ENCODE measurements around the gene NPAS2.

The NPAS2 gene

GRCh38 chr2:100821911-100822265, 1.9 kb downstream of the NPAS2 start:
- DNase-seq (ENCODE audit: low spot score), result no peak

DNA sequence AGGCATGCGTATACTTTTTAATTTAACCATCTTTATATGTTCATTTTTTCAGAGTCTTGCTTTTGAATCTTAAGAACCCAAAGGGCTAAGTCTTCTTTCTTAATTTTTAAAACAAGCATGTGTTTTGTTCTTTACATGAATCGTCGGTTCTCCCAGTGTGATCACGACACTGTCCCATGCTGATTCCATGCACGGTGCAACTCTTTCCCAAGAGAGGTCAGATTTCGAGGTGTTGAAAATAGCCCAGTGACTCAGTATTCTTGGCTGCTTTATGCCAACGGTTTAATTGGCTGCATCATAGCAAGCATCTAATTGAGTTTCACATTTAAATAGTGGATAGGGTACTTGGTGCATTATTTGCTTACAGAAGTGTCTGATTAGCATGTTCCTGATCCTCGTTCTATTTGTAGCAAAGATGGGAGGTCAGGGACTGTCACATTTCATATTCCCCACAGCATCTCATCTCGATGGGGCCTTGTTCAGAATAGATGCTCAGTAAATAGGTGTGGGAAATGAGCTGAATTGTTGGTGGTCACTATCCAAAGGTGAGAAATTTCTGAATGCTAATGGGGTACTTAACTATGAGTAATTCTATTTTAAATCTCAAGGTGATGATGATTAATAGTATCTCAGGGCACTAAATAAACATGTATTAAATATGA, 2.8 kb downstream of the NPAS2 start:
- no peak for DNase-seq (ENCODE audit: low spot score)

DNA sequence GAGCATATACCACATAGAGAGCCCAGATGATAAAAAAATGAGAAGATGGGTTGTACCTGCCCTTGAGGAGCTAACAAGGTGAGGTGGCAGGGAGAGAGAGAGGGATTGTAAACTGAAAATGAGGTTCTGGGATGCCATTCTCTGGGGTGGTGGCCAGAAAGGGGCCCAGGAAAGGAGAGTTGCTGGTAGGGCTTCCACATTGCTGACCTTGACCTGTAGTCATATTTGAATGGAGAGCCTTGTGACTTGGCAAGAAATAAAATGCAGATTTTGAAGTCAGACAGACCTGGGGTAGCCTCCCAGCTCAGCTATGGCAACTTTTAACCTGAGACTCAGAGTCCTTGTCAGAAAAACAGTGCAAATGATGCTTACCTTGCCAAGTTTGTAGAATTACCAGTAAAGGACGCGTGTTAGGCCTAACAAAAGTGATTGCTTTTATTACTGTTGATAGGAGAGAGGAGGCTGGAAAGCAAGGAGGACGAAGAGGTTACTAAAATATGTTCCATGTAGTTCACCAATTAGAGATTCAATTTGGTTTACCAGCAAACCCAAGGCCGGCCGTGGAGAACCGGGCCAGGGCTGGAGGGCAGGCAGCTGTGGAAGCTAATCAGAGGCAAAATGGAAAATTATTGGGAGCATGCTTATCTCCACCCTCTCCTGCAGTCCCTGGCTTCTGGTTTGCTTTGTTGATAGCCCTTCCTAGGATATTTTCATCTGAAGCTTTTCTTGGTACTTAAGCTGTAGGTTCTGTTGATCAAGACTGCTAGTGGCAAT, 3.9 kb downstream of the NPAS2 start:
- no peak for DNase-seq (ENCODE audit: low spot score)

DNA sequence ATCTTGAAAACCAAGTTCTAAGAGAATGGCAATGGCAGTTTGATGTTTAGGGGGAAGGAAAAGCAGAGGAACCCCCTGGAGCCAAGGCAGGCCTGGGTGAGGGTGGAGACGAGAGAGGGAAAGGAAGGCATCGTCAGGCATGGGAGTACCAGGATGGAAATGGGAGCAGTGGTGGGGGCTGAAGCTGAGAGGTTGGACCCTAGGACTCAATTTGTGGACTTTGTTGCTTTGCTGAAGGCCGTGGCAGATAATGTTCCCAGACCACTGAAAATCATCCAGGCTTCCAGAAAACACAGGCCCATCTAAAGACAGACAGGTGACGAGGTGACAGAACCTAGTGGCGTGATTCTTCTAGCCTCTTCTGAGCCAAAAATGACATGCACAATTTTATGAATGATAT, 4.9 kb downstream of the NPAS2 start:
- DNase-seq (ENCODE audit: low spot score), result no peak

GRCh38 chr2:100826494-100826893, 6.6 kb downstream of the NPAS2 start:
- no peak for DNase-seq (ENCODE audit: low spot score)

GRCh38 chr2:100831158-100831750, 11.3 kb downstream of the NPAS2 start:
- DNase-seq (ENCODE audit: low spot score), result no peak

- no peak for DNase-seq (ENCODE audit: low spot score)
These were observed 11.9 kb downstream of the NPAS2 start for GRCh38 chr2:100831831-100832230.

DNA sequence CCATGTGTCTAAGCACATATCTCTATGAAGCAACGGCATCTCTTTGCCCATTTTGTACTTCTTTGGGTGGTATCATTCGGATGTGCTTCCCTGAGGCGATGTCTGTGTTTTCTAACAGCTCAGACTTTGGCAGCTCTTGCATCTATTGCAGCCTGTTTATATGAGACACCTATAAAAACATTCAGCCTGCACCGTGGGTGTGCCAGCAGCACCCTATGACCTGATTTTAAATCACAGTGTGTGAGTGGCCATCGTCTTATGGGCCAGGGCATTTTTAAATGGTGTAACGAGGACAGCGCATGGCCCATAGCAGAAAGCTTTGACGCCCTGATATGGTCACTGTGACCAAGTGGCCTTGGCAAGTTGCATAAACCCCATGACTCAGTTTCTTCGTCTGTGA, 12.9 kb downstream of the NPAS2 start:
- no peak for DNase-seq (ENCODE audit: low spot score)

DNA sequence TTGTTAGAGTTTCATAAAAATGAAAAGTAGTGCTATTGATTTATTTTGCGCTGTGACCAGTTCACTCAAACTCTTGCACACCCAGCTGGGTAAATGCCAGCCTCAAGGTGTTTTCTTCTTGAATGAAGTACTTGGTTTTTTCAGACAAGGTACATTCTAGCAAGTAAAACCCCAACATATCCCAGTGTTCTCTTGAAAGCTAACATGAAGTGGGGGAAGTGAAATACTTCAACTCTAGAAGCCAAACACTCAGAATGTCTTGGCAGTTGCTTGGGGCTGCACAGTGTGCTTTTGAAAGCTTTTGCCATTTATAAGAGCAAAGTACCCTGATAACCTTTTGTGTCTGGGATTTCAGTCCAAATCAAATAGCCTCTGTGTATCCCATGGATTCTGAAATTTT, 13.4 kb downstream of the NPAS2 start:
- DNase-seq (ENCODE audit: low spot score), result no peak

DNA sequence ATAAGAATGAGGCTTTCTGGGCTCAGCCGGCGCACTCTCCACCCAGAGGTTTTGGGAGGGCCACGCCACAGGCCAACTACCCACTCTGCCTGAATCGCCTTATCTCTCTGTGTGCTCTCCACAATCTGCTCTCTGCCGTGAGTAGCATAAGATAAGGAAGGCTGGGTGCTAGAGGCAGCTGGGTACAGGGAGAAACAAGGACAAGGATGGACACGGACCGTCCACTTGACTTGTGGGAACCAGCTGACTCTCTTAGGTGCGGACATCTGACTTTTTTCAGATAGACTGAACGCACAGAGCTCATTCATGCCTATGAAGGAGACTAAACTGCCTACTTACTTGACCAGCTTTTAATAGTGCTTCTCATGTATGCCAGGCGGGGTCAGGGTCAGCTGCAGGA, 14.3 kb downstream of the NPAS2 start:
- no peak for DNase-seq (ENCODE audit: low spot score)

- no peak for DNase-seq (ENCODE audit: low spot score)
These were observed 15.2 kb downstream of the NPAS2 start for GRCh38 chr2:100835006-100835659.

DNA sequence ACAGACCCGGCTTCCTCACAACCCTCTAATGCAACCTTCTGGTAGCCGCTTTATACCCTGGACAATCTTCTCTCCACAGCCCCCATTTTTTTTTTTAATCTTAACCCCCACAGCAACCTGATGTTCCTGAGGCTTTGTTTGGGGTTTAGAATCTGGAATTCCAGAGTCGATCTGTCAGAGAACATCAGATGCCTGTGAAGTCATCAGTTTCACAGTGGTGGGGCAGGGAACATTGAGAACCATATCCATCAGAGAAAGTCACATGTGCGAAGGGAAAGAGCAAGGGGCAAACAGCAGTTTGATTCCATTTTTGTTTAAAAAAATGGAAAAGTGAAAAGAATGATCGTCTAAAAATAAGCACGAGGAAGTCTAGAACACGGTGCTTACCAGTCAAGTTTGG, 20.6 kb downstream of the NPAS2 start:
- DNase-seq (ENCODE audit: low spot score), result no peak

GRCh38 chr2:100842241-100842922, 22.4 kb downstream of the NPAS2 start:
- DNase-seq (ENCODE audit: low spot score), result no peak

DNA sequence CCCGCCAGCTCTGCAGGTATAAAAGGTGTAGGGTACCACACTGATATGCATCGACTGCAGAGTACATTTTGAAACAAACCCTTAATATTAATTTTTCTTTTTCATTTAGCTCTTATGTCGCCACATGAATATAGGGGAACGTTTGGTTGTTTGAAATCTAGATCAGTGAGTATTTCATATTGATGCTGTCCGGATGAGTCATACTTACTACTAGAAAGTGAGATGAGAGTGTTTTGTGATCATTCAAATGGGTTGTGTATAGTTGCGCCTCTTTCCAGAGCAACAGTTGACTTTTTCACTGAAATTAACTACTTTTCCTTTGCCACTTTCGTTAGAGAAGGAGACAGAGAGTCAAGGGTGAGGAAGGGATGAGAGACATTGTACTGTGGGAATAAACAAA, 24.6 kb downstream of the NPAS2 start:
- no peak for DNase-seq (ENCODE audit: low spot score)

DNA sequence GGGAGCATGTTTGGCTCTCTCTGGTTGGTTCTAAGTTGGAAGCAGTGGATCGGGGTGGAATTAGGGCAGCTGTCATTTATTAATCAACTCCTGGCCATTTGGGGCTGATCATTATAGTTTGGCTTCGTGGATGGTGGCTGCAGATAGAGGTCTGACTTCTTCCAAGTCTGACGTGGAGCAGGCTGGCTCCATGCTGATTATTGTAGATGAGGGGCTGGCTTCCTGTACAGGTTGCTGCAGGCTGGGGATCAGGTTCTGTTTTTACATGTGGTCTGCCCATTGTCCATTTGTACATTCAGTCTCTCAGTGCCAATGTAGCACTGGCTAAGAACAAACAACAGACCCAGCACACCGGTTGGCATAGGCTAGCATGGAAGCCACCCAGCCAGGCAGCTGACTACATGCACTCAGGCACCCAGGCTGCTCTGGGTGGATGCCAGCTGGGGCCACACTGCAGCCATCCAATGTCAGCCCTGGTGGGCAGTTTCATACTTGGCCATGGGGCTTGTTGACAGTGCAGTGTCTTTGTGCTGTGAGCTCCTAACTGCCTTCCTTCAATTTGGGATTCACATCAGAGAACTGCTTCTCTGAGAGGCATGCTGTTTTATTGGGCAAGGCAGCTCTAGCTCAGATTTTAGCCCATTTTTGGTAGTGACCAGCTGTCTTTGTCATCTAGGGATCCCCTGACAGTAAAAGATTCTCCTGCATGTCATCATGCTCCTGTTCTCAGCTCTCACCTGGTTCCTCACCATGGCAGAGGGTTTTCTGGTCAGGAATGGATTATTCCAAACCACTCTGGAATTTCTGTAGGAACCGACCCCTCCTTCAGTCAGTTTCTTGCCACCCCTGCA, 25.4 kb downstream of the NPAS2 start:
- no peak for DNase-seq (ENCODE audit: low spot score)

GRCh38 chr2:100846716-100847115, 26.8 kb downstream of the NPAS2 start:
- no peak for DNase-seq (ENCODE audit: low spot score)

DNA sequence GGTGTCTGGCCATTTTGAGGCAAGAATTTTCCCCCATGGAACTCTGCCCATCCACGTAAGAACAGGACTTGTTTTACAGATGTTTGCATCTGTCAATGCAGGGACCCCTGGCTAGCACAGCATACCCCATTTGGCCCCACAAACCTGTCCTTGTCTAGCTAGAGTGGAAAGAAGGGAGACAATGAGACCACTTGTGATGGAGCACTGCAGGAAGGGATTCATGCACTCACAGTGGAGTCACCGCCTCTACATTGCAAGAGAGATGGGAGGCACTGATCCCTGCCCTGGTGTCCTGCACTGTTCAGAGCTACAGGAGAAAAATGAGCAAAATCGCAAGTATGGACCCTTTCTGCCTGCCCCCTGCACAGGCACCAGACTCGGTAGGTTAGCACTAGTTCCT, 32.5 kb downstream of the NPAS2 start:
- no peak for DNase-seq (ENCODE audit: low spot score)

DNA sequence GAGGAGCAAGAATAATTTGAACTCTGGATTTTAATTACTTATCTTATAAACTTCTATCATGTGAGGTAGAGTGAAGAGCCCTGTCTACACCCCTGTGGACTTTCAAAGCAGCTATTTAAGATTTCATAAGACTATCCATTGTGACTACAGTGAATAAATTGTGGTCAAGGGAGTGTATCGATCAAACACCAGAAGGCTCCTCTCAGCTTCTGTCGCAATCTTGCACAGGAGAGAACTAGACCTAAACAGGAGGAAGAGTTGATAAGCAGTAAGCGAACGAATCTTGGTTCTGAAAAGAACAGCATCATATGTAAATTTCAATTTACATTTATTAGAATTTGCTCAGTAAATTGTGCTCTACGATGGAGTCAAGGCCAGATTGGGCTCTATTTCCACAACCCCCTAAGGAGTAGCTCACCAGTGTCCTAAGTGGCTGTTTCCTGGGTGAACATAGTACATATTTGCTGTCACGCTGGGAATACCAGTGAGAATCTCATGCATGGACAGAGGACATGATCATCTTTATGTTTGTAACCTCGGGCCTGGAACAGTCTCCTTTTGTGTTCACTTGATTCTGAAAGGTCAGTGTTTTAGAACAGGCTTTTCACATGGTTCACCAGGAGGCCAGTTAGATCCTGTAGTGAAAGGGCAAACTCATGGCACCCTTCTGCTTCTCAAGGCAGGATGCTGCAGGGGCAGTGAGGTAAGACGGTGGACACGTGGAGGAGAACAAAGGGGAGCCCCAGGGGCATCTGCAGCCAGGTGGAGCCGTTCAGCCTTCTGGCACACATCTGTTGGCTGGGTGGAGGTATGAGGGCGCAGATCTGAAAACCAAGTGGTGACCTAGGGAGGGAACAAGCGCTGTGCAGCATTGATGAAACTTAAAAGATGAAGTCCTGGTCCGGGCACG, 33.3 kb downstream of the NPAS2 start:
- DNase-seq (ENCODE audit: low spot score), result no peak

- no peak for DNase-seq (ENCODE audit: low spot score)
These were observed 34.2 kb downstream of the NPAS2 start for GRCh38 chr2:100853909-100854810.

Data from iPS-NIHi11 (cell line).